ENCODE results near the gene GP1BA.

GP1BA gene

DNA sequence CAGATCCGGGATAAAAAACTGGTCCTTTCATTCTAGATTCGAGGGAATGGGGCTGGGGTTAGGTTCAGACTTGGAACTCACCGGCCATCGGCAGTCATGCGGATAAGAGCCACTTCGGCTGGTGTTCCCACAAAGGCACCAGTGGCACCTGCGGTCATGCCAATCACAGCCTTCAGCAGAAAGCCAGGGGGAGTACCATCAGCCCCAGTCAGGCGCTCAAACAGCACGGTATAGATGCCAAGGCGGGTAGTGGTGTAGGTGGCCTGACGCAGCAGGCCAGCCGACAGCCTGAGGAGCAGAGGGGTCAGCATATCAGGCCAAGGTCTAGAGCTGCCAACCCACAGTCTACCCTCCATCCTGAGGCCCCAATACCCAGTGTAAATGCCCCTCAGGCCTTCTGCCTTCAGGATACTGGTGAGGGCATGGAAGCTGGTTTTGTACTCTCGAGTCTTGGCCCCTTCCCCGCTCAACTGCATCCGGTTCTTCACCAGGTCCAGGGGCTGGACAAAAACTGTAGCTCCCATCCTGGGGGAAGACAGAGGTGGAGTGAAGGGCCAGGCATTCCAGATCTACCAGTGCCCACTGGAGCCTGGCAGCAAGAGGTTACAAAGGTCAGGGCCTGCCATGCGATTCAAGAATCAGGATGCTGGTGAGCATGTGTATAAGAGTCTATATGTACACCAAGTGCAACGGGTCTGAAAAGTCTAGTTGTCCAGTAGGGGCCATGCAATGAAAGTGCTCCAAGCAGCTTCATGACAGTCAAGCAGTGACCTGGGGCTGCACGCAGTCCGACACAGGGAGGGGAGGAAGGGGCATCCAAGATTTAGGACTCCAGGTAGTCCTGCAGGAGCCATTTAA is 6.8 kb downstream of the GP1BA start:
- peak overlapping the region; percentile 86 for H3K4me3 ChIP-seq (ENCODE audit: low read length)
- TF ChIP-seq ZNF274 (IDR thresholded peaks at IDR 0.05; ENCODE audit: low read depth, low read length), result no peak

GRCh38 chr17:4939546-4939795 is 7.4 kb downstream of the GP1BA start:
- H3K4me3 ChIP-seq (ENCODE audit: low read length), result peak overlapping the region; percentile 86
- TF ChIP-seq ZNF274 (IDR thresholded peaks at IDR 0.05; ENCODE audit: low read depth, low read length), result no peak

DNA sequence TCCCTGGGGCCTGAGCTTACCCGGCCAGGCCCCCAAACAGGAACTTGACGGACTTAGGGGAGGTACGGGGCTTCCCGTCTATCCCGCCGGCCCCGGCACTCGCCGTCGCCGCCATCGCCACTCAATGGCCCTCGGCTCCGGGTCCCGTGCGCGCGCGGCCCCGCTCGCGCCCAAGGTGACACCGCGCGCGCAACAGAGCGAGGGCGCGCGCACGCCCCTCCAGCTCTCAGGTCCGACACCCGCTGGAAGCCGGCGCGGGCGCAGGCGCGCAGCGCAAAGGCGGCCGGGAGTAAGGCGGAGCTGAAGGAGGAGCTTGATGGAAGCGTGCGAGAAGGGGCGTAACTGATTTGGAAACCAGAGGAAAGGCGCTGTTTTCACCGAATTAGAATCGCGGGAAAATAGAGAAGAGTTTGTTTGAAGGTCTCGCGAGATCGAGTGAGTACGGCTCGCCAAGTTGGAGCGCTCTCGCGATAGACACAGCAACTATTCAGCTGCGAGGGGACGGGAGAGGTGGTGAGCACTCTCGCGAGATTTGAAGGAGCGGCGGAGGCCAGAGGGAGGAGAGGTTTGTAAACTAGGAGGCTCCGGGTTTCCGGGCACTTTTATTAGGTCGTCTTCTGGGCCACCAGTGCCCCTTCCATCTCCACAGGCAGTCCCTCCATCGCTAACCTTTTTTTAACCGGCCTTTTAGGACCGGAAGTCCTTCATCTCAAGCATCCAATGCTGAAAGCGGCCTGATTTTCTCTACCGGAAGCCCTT is 7.9 kb downstream of the GP1BA start, which contains the start of the genes RNF167 and SLC25A11:
RNF167 (plus strand) TSS at position 473 of the 759 bp plus-strand sequence. CDS start 642 bp downstream, outside the sequence.
SLC25A11 (minus strand) TSS at position 251 of the 759 bp plus-strand sequence; CDS start at position 115, 136 bp downstream.
- peak within 1 kb of the TSS; percentile 86 for H3K4me3 ChIP-seq (ENCODE audit: low read length)
- TF ChIP-seq ZNF274 (IDR thresholded peaks at IDR 0.05; ENCODE audit: low read depth, low read length), result no peak

DNA sequence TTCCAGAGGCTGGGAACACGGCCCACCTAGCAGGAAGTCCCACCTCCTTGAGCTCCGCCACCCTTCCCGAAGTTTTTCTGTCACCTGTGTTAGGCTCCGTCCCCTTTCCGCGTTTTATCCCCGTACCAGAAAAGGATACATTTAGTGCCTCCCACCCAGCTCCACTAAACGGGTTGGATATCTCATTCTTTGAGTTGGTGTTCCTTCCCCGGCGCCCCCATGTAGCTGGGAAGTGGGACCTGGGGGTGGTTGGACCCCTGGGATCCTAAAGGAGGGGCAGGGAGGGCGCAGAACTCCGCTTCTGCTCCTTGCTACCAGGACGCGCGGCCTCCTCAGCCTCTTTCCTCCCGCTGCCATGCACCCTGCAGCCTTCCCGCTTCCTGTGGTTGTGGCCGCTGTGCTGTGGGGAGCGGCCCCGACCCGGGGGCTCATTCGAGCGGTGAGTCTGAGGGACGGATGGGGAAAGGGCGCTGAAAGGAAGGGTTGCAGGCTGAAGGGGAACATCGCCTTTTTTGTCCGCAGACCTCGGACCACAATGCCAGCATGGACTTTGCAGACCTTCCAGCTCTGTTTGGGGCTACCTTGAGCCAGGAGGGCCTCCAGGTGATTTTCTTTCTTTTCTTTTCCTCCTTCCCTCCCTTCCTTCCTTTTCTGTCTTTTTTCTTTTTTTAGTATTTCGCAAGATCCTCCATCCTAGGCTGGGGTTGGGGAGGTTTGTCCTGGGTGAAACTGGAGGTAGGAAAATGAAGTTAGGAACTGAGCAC is 8.7 kb downstream of the GP1BA start:
- TF ChIP-seq ZNF274 (IDR thresholded peaks at IDR 0.05; ENCODE audit: low read depth, low read length), result no peak

GRCh38 chr17:4941319-4941610 is 9.2 kb downstream of the GP1BA start:
- peak overlapping the region; percentile 82 for H3K4me3 ChIP-seq (ENCODE audit: low read length)
- TF ChIP-seq ZNF274 (IDR thresholded peaks at IDR 0.05; ENCODE audit: low read depth, low read length), result no peak

More for the DNA sequence above, 8.7 kb downstream of the GP1BA start:
- H3K4me3 ChIP-seq (ENCODE audit: low read length), result peak overlapping the region; percentile 82

- no peak for TF ChIP-seq ZNF274 (IDR thresholded peaks at IDR 0.05; ENCODE audit: low read depth, low read length)
- no peak overlapping the region for H3K4me3 ChIP-seq (ENCODE audit: low read length)
Measured at GRCh38 chr17:4942760-4943508, 10.9 kb downstream of the GP1BA start.

DNA sequence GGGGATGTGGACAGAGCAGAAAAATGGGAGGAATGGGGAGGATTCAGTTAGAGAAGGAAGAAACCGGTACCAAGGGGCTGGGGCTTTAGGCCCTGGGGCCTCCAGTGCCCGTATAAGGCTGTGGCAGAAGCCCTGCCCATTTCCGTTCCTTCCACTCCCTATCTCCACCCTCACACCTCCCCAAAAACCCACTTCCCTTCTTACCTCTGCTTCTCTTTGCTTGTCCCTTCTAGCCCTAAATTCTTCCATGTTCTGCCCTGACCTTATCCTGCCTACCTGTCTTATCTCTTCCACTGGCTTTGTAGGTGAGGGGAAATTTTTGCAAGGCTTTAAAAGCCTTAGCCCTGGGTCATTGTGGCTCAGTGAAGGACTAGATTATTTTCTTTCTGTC is 12.1 kb downstream of the GP1BA start:
- no peak for TF ChIP-seq ZNF274 (IDR thresholded peaks at IDR 0.05; ENCODE audit: low read depth, low read length)
- peak overlapping the region; percentile 95; the same call in 1 of the 2 replicates for H3K4me3 ChIP-seq (ENCODE audit: low read length)

- H3K4me3 ChIP-seq (ENCODE audit: low read length), result peak overlapping the region; percentile 95; the same call in 1 of the 2 replicates
- no peak for TF ChIP-seq ZNF274 (IDR thresholded peaks at IDR 0.05; ENCODE audit: low read depth, low read length)
Measured at GRCh38 chr17:4944554-4945175, 12.6 kb downstream of the GP1BA start.

GRCh38 chr17:4945176-4945943 is 13.3 kb downstream of the GP1BA start:
- TF ChIP-seq ZNF274 (IDR thresholded peaks at IDR 0.05; ENCODE audit: low read depth, low read length), result no peak
- peak overlapping the region; percentile 95 for H3K4me3 ChIP-seq (ENCODE audit: low read length)

- H3K4me3 ChIP-seq (ENCODE audit: low read length), result peak overlapping the region; percentile 95
- TF ChIP-seq ZNF274 (IDR thresholded peaks at IDR 0.05; ENCODE audit: low read depth, low read length), result no peak
Measured at GRCh38 chr17:4945944-4946280, 13.8 kb downstream of the GP1BA start.

DNA sequence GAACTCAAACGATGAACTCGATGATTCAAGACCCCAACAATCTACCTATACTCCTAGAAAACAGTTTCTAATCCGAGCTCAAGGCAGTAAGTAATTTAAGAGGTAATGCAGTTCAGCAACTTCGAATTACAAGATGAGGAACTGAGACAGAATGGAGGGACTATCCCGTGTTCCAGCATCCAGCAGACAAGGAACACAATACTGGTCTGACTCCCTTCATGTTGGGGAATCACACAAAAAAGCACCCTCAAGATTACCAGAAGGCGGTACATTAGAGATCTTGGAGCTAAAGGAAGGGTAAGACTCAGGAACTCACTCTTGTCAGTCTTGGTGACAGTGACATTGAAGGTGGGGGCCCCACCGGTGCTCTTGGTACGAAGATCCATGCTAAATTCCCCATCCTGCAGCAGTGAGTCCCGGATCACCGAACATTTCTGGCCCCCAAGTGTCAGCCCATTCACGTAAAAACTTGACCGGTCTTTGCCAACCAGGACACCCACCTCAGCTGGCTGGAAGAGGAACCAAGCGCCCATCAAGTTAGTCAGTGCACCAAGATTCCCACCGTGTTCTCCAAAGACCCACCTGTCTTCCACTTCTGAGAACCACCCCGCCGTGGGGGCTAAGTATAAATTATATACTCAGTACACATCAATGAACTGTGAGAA is 14.4 kb downstream of the GP1BA start:
- peak overlapping the region; percentile 95 for H3K4me3 ChIP-seq (ENCODE audit: low read length)
- no peak for TF ChIP-seq ZNF274 (IDR thresholded peaks at IDR 0.05; ENCODE audit: low read depth, low read length)

GRCh38 chr17:4947010-4947410 is 14.9 kb downstream of the GP1BA start:
- peak overlapping the region; percentile 95 for H3K4me3 ChIP-seq (ENCODE audit: low read length)
- no peak for TF ChIP-seq ZNF274 (IDR thresholded peaks at IDR 0.05; ENCODE audit: low read depth, low read length)

Measured in GM08714 (cell line).